ENCODE data around the gene ENDOV. TPM values are rescaled to one million over a fixed set of nuclear protein-coding genes. Genes with fewer than 3 reads are reported as not detected.
A peak's percentile ranks its signal among the peaks of the same experiment; 100 is the strongest.

Gene ENDOV
- total and polyA plus RNA-seq, 2 of the 13 experiments (the other 11 are each of a cell fraction or from before 2014, with no cell fraction given) = 15.1 to 17.1 TPM

- TF ChIP-seq MED8 (CRISPR knock-in tag; IDR thresholded peaks at IDR 0.05; ENCODE audit: insufficient replicate concordance) (peak; percentile 80), SRSF4 (IDR thresholded peaks at IDR 0.05; ENCODE audit: low read depth, low read length, poor library complexity, severe bottlenecking) (no peak), POGZ (CRISPR knock-in tag; IDR thresholded peaks at IDR 0.05) (peak; percentile 85), ZNF383 (CRISPR knock-in tag; IDR thresholded peaks at IDR 0.05; ENCODE audit: borderline replicate concordance) (peak; percentile 17; the same call in 1 of the 2 replicates), ZFP62 (CRISPR knock-in tag; IDR thresholded peaks at IDR 0.05) (peak; percentile 87; the same call in 1 of the 2 replicates), ZNF263 (CRISPR knock-in tag; IDR thresholded peaks at IDR 0.05) (no peak; the same call in 1 of the 2 replicates), ZNF883 (CRISPR knock-in tag; IDR thresholded peaks at IDR 0.05; ENCODE audit: not compliant biosample characterization) (peak; percentile 25), FOSL2 (CRISPR knock-in tag; IDR thresholded peaks at IDR 0.05) (peak; percentile 44), DBP (CRISPR knock-in tag; IDR thresholded peaks at IDR 0.05; ENCODE audit: not compliant biosample characterization) (peak; percentile 46), EP300 (IDR thresholded peaks at IDR 0.05; ENCODE audit: low read depth in 2 of 2, low read length in 2 of 2) (no peak; a peak in 1 of 4 replicates), EP300 (CRISPR knock-in tag; IDR thresholded peaks at IDR 0.05; ENCODE audit: borderline replicate concordance) (peak; percentile 21; the same call in 1 of the 2 replicates), ZC3H13 (CRISPR knock-in tag; IDR thresholded peaks at IDR 0.05) (peak; percentile 80), PBX3 (CRISPR knock-in tag; IDR thresholded peaks at IDR 0.05; ENCODE audit: borderline replicate concordance) (0 out of 2 replicates have a peak, but pooled peaks have one; percentile 43), ZSCAN31 (CRISPR knock-in tag; IDR thresholded peaks at IDR 0.05; ENCODE audit: low read depth) (peak; percentile 99), TCF7 (IDR thresholded peaks at IDR 0.05; ENCODE audit: low read depth) (no peak), ZNF879 (CRISPR knock-in tag; IDR thresholded peaks at IDR 0.05) (0 out of 2 replicates have a peak, but pooled peaks have one; percentile 32), ZNF407 (CRISPR knock-in tag; IDR thresholded peaks at IDR 0.05; ENCODE audit: not compliant biosample characterization) (no peak), MEIS1 (CRISPR knock-in tag; IDR thresholded peaks at IDR 0.05; ENCODE audit: borderline replicate concordance) (no peak; the same call in 1 of the 2 replicates)
Measured at GRCh38 chr17:80414803-80415625, at the start of gene ENDOV (continued).
